HEK293 (cell line): Measurements from ENCODE around the gene MARCHF10.

Experiments used
- CTCF ChIA-PET: fragments of 350-600 bp; formaldehyde crosslinking; extraction: SDS; loops from one replicate; lab custom pipeline; 2021; ENCODE audit warnings: antibody characterized with exemption; lab: Yijun Ruan, JAX
- POLR2A ChIA-PET: fragments of 300-600 bp; formaldehyde crosslinking; extraction: SDS; loops from one replicate; lab custom pipeline; 2020; ENCODE audit warnings: antibody characterized with exemption, inconsistent platforms; lab: Yijun Ruan, JAX
- H3K27ac ChIP-seq: fragments of 200-500 bp; sonication (Bioruptor generic); 2 replicates; pipeline ENCODE4 v1.5.1; 2014; ENCODE audit warnings: low read depth, low read length, control low read depth, inconsistent platforms; ENCODE audit errors: extremely low read depth
- H3K36me3 ChIP-seq, 2 experiments: fragments of 200-500 bp in 1 of 2; sonication (Bioruptor generic) in 1 of 2; 1 replicate in 1 of 2; 2 replicates in 1 of 2; pipeline ENCODE4 v1.5.1; 2014 to 2017; ENCODE audit warnings: inconsistent platforms in 2 of 2, low read length in 2 of 2; ENCODE audit not compliant: control insufficient read depth in 2 of 2, insufficient read depth in 1 of 2
- H3K4me1 ChIP-seq: fragments of 200-500 bp; sonication (Bioruptor generic); 2 replicates; pipeline ENCODE4 v1.5.1; 2014; ENCODE audit warnings: mild to moderate bottlenecking, low read length, inconsistent platforms; ENCODE audit not compliant: control insufficient read depth, insufficient read depth
- H3K4me3 ChIP-seq: 2 replicates; pipeline ENCODE4 v1.5.1; 2011; ENCODE audit warnings: low read depth, mild to moderate bottlenecking, control low read depth, low read length, moderate library complexity
- H3K9me3 ChIP-seq: fragments of 200-500 bp; sonication (Bioruptor generic); 2 replicates; pipeline ENCODE4 v1.5.1; 2014; ENCODE audit warnings: low read depth, low read length, inconsistent platforms; ENCODE audit not compliant: control insufficient read depth, insufficient read depth
- ATF2 ChIP-seq: fragments of 450-650 bp; formaldehyde crosslinking; IDR thresholded peaks from 2 replicates; pipeline ENCODE4 v1.5.1; 2016; ENCODE audit warnings: missing biosample characterization, missing genetic modification characterization, low read depth
- EGR2 ChIP-seq: fragments of 450-650 bp; formaldehyde crosslinking; IDR thresholded peaks from 2 replicates; pipeline ENCODE4 v1.5.1; 2016; ENCODE audit warnings: low read depth, missing biosample characterization, missing genetic modification characterization
- GLI2 ChIP-seq: fragments of 450-650 bp; formaldehyde crosslinking; IDR thresholded peaks from 2 replicates; pipeline ENCODE4; 2017; ENCODE audit warnings: missing biosample characterization, missing genetic modification characterization, low read depth, borderline replicate concordance
- HOXA7 ChIP-seq: sonication (generic); formaldehyde crosslinking; IDR thresholded peaks from 2 replicates; pipeline ENCODE4 v1.8.1; 2022; ENCODE audit warnings: missing genetic modification reagents, borderline replicate concordance
- SP3 ChIP-seq: fragments of 450-650 bp; formaldehyde crosslinking; IDR thresholded peaks from 2 replicates; pipeline ENCODE4 v1.5.1; 2016; ENCODE audit warnings: missing biosample characterization, missing genetic modification characterization
- ZBTB17 ChIP-seq: fragments of 450-650 bp; formaldehyde crosslinking; IDR thresholded peaks from 2 replicates; pipeline ENCODE4 v1.5.1; 2016; ENCODE audit warnings: missing biosample characterization, missing genetic modification characterization
- ZBTB26 ChIP-seq: fragments of 450-650 bp; formaldehyde crosslinking; optimal IDR thresholded peaks from 2 replicates; pipeline ENCODE3; 2016; ENCODE audit warnings: missing biosample characterization, mild to moderate bottlenecking, missing genetic modification characterization
- ZBTB8A ChIP-seq: fragments of 450-650 bp; formaldehyde crosslinking; IDR thresholded peaks from 2 replicates; pipeline ENCODE4 v1.5.1; 2016; ENCODE audit warnings: missing biosample characterization, missing genetic modification characterization
- ZFP41 ChIP-seq: fragments of 450-650 bp; formaldehyde crosslinking; IDR thresholded peaks from 2 replicates; pipeline ENCODE4 v1.5.1; 2016; ENCODE audit warnings: missing biosample characterization, missing genetic modification characterization, borderline replicate concordance
- ZNF132 ChIP-seq: fragments of 450-650 bp; formaldehyde crosslinking; IDR thresholded peaks from 2 replicates; pipeline ENCODE4 v1.5.1; 2017; ENCODE audit warnings: missing biosample characterization, missing genetic modification characterization, borderline replicate concordance
- ZNF133 ChIP-seq: fragments of 450-650 bp; formaldehyde crosslinking; IDR thresholded peaks from 2 replicates; pipeline ENCODE4 v1.5.1; 2016; ENCODE audit warnings: missing biosample characterization, missing genetic modification characterization
- ZNF155 ChIP-seq: fragments of 450-650 bp; formaldehyde crosslinking; IDR thresholded peaks from 2 replicates; pipeline ENCODE4 v1.5.1; 2016; ENCODE audit warnings: missing biosample characterization, missing genetic modification characterization
- ZNF175 ChIP-seq: fragments of 450-650 bp; formaldehyde crosslinking; IDR thresholded peaks from 2 replicates; pipeline ENCODE4 v1.5.1; 2016; ENCODE audit warnings: missing biosample characterization, missing genetic modification characterization
- ZNF23 ChIP-seq: fragments of 450-650 bp; formaldehyde crosslinking; IDR thresholded peaks from 2 replicates; pipeline ENCODE4 v1.5.1; 2016; ENCODE audit warnings: missing biosample characterization, missing genetic modification characterization, borderline replicate concordance
- ZNF274 ChIP-seq, 2 experiments: fragments of 200-500 bp in 1 of 2; fragments of 450-650 bp in 1 of 2; sonication (Bioruptor generic) in 1 of 2; formaldehyde crosslinking in 1 of 2; IDR thresholded peaks; 2 replicates each; pipeline versions ENCODE4 v1.5.1 to v1.6.1; 2014 to 2016; ENCODE audit warnings: borderline replicate concordance in 1 of 2, inconsistent platforms in 1 of 2, low read length in 1 of 2, missing biosample characterization in 1 of 2, missing genetic modification characterization in 1 of 2
- ZNF341 ChIP-seq: fragments of 450-650 bp; formaldehyde crosslinking; IDR thresholded peaks from 2 replicates; pipeline ENCODE4; 2016; ENCODE audit warnings: low read depth, missing biosample characterization, missing genetic modification characterization
- ZNF37A ChIP-seq: fragments of 450-650 bp; IDR thresholded peaks from 2 replicates; pipeline ENCODE4 v1.5.1; 2018; ENCODE audit warnings: missing biosample characterization, missing genetic modification characterization
- ZNF473 ChIP-seq: fragments of 450-650 bp; formaldehyde crosslinking; IDR thresholded peaks from 2 replicates; pipeline ENCODE4 v1.5.1; 2017; ENCODE audit warnings: missing biosample characterization, missing genetic modification characterization
- ZNF518A ChIP-seq: fragments of 450-650 bp; formaldehyde crosslinking; conservative IDR thresholded peaks from 2 replicates; pipeline ENCODE4 v1.5.1; 2016; ENCODE audit warnings: low read depth, missing biosample characterization, missing genetic modification characterization
- ZNF548 ChIP-seq: fragments of 450-650 bp; formaldehyde crosslinking; IDR thresholded peaks from 2 replicates; pipeline ENCODE4 v1.5.1; 2016; ENCODE audit warnings: missing biosample characterization, missing genetic modification characterization
- ZNF610 ChIP-seq: fragments of 450-650 bp; formaldehyde crosslinking; IDR thresholded peaks from 2 replicates; pipeline ENCODE4 v1.5.1; 2016; ENCODE audit warnings: missing biosample characterization, missing genetic modification characterization, borderline replicate concordance
- ZNF623 ChIP-seq: fragments of 450-650 bp; formaldehyde crosslinking; IDR thresholded peaks from 2 replicates; pipeline ENCODE4 v1.5.1; 2016; ENCODE audit warnings: missing biosample characterization, missing genetic modification characterization
- ZNF626 ChIP-seq: fragments of 450-650 bp; sonication (Bioruptor Pico); formaldehyde crosslinking; IDR thresholded peaks from 2 replicates; pipeline ENCODE4 v1.5.1; 2018; ENCODE audit warnings: missing biosample characterization, missing genetic modification characterization, inconsistent platforms
- ZNF660 ChIP-seq: fragments of 450-650 bp; IDR thresholded peaks from 2 replicates; pipeline ENCODE4 v1.5.1; 2018; ENCODE audit warnings: missing biosample characterization, mild to moderate bottlenecking, missing genetic modification characterization
- ZNF768 ChIP-seq: fragments of 450-650 bp; formaldehyde crosslinking; IDR thresholded peaks from 2 replicates; pipeline ENCODE4 v1.5.1; 2018; ENCODE audit warnings: missing biosample characterization, mild to moderate bottlenecking, missing genetic modification characterization
- ZNF777 ChIP-seq: fragments of 450-650 bp; formaldehyde crosslinking; IDR thresholded peaks from 2 replicates; pipeline ENCODE4 v1.5.1; 2017; ENCODE audit warnings: missing biosample characterization, missing genetic modification characterization, borderline replicate concordance
- TF ChIP-seq, protein P1 (sequence below): fragments of 450-650 bp; formaldehyde crosslinking; IDR thresholded peaks from 2 replicates; pipeline ENCODE4; 2016; ENCODE audit warnings: missing biosample characterization, missing genetic modification characterization

Gene MARCHF10

GRCh38 chr17:62665599-62665998 is 142.5 kb downstream of the MARCHF10 start:
- H3K27ac ChIP-seq, result no peak overlapping the region
- no peaks in the 10 kb centered on the region for H3K9me3 ChIP-seq
- no peak overlapping the region for H3K4me3 ChIP-seq
- CTCF ChIA-PET, result no interaction called here
- H3K36me3 ChIP-seq, result peaks cover 4 to 31% of the 10 kb centered on the region in 2 experiments; a peak in 2 of 3 replicates
- POLR2A ChIA-PET, result no interaction called here
- TF ChIP-seq ZNF341 (tag by site-specific recombination), result no peak
- TF ChIP-seq ZNF155 (tag by site-specific recombination), result no peak
- no peak for TF ChIP-seq ZNF626 (tag by site-specific recombination)
- TF ChIP-seq EGR2, result no peak
- no peak for TF ChIP-seq ZNF37A (tag by site-specific recombination)
- no peak for TF ChIP-seq ZNF473
- no peak for TF ChIP-seq ZNF133 (tag by site-specific recombination)
- no peak for TF ChIP-seq ZNF768 (tag by site-specific recombination)
- TF ChIP-seq ZNF777 (tag by site-specific recombination), result no peak
- TF ChIP-seq ZBTB26 (tag by site-specific recombination), result no peak
- no peak for TF ChIP-seq ZNF518A (tag by site-specific recombination)
- no peak for TF ChIP-seq HOXA7 (CRISPR knock-in tag)
- H3K4me1 ChIP-seq, result no peaks in the 10 kb centered on the region

DNA sequence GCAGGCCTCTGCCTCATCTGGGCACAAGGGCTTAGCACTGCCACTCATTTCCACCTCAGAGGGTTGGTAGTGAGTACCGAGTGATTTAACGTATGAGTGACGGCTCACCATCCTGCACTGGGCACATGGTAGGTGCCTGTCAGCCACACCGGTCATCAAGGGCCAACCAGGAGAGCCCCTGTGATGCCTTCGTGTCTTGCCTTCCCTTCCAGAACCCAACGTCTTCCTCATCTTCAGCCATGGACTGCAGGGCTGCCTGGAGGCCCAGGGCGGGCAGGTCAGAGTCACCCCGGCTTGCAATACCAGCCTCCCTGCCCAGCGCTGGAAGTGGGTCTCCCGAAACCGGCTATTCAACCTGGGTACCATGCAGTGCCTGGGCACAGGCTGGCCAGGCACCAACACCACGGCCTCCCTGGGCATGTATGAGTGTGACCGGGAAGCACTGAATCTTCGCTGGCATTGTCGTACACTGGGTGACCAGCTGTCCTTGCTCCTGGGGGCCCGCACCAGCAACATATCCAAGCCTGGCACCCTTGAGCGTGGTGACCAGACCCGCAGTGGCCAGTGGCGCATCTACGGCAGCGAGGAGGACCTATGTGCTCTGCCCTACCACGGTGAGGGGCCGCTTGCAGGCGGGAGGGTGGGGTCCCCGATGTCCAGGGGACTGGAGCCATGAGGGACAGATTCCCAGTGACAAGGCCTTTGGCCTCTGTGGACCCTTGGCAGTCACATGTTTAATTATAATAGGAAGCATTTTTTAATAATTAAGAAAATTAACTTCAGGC is 143.6 kb downstream of the MARCHF10 start:
- Histone ChIP-seq H3K36me3 (peaks cover 4 to 27% of the 10 kb centered on the region in 2 experiments; a peak in 2 of 3 replicates), H3K4me1 (no peaks in the 10 kb centered on the region), H3K9me3 (no peaks in the 10 kb centered on the region), H3K4me3 (no peak overlapping the region), H3K27ac (no peak overlapping the region)
- ChIA-PET POLR2A (no interaction called here), CTCF (interaction anchor here (0.6 to 0.7 kb wide), 2 partner anchors 728 to 1015 kb away, joined by 4 read pairs; no protein-coding TSS in a partner anchor)
- no peak for TF ChIP-seq ZBTB17 (tag by site-specific recombination)
- no peak for TF ChIP-seq ZNF660 (tag by site-specific recombination)
- no peak for TF ChIP-seq ZBTB8A (tag by site-specific recombination)
- no peak for TF ChIP-seq GLI2 (tag by site-specific recombination)
- TF ChIP-seq, protein P1, sequence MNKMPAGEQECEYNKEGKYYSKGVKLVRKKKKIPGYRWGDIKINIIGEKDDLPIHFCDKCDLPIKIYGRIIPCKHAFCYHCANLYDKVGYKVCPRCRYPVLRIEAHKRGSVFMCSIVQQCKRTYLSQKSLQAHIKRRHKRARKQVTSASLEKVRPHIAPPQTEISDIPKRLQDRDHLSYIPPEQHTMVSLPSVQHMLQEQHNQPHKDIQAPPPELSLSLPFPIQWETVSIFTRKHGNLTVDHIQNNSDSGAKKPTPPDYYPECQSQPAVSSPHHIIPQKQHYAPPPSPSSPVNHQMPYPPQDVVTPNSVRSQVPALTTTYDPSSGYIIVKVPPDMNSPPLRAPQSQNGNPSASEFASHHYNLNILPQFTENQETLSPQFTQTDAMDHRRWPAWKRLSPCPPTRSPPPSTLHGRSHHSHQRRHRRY (tag by site-specific recombination), result no peak
- no peak for TF ChIP-seq ZNF274 (IDR thresholded peaks at IDR 0.05; ENCODE audit: low read length)
- no peak for TF ChIP-seq ZNF274 (tag by site-specific recombination; IDR thresholded peaks at IDR 0.05; ENCODE audit: borderline replicate concordance)
- TF ChIP-seq SP3 (tag by site-specific recombination), result no peak
- no peak for TF ChIP-seq ZNF610 (tag by site-specific recombination)
- TF ChIP-seq ZFP41 (tag by site-specific recombination), result no peak
- no peak for TF ChIP-seq ZNF132 (tag by site-specific recombination)
- no peak for TF ChIP-seq ATF2 (tag by site-specific recombination)
- TF ChIP-seq ZNF548, result no peak
- TF ChIP-seq ZNF623 (tag by site-specific recombination), result no peak
- TF ChIP-seq ZNF175, result no peak
- no peak for TF ChIP-seq ZNF23
